Neural progenitor cell (in vitro differentiated cells): ENCODE measurements around the gene ENDOU.

Experiments
- EZH2phosphoT487 ChIP-seq: fragments of 200-600 bp; sonication (generic); IDR thresholded peaks from 2 replicates; pipeline ENCODE4 v1.6.1; 2017; ENCODE audit warnings: antibody characterized with exemption
- TF ChIP-seq, protein P1 (sequence below): fragments of 200-600 bp; sonication (generic); IDR thresholded peaks from 2 replicates; pipeline ENCODE4 v1.5.1; 2017; ENCODE audit warnings: antibody characterized with exemption, mild to moderate bottlenecking

- TF ChIP-seq, protein P1, sequence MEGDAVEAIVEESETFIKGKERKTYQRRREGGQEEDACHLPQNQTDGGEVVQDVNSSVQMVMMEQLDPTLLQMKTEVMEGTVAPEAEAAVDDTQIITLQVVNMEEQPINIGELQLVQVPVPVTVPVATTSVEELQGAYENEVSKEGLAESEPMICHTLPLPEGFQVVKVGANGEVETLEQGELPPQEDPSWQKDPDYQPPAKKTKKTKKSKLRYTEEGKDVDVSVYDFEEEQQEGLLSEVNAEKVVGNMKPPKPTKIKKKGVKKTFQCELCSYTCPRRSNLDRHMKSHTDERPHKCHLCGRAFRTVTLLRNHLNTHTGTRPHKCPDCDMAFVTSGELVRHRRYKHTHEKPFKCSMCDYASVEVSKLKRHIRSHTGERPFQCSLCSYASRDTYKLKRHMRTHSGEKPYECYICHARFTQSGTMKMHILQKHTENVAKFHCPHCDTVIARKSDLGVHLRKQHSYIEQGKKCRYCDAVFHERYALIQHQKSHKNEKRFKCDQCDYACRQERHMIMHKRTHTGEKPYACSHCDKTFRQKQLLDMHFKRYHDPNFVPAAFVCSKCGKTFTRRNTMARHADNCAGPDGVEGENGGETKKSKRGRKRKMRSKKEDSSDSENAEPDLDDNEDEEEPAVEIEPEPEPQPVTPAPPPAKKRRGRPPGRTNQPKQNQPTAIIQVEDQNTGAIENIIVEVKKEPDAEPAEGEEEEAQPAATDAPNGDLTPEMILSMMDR = no peak
- TF ChIP-seq EZH2phosphoT487 = no peak
These were observed 45.5 kb downstream of the ENDOU start for GRCh38 chr12:47679785-47680184.
